CD4-positive, alpha-beta T cell treated with Interferon gamma for 1 hour (primary cell): ENCODE measurements around the gene CSTPP1.

ENCODE experiments used
- DNase-seq: peaks from one replicate; pipeline ENCODE4 v3.0.0-alpha.2; 2020

CSTPP1 gene

GRCh38 chr11:47144541-47144940, 208.0 kb downstream of the CSTPP1 start:
- no peak for DNase-seq

DNA sequence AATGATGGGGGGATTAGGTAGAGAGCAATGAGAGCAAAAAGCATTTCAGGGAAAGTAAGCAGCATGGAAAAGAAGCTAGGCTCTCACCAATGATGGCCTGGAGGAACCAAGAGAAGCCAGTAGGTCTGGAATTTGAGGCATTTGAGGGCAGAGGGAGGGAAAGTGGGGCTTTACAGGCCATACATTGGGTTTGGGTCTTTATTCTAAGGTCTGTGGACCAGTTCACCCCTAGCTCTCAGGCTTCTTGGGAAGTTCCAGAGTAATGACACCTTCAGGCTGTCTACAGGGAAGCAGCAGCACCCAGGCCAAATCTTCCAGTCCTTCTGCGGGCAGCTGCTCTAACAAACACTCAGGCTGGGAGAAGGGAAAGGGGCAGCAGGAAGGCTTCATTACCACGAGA, 210.7 kb downstream of the CSTPP1 start:
- DNase-seq = no peak

DNA sequence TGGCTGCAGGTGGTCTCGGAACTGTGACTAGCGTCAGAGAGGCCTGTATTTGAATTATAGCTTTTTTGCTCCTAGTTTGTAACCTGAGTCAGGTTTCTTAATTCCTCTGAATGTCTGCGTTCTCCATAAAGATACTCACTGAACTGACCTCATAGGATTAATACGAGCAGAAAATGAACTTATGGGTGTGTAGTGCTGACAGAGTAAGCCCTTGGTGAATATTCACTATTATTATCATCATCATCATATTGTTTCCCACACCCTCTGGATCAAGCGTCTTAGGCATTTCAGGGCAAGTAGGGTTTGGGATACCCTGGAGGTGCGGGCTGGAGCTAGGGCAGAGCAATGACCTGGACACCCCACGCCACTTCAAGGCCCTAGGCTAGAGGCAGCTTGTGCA, 211.1 kb downstream of the CSTPP1 start:
- DNase-seq = no peak

- no peak for DNase-seq
Measured at GRCh38 chr11:47148270-47148669, 211.7 kb downstream of the CSTPP1 start.

- DNase-seq = no peak
Measured at GRCh38 chr11:47148903-47149531, 212.5 kb downstream of the CSTPP1 start.

DNA sequence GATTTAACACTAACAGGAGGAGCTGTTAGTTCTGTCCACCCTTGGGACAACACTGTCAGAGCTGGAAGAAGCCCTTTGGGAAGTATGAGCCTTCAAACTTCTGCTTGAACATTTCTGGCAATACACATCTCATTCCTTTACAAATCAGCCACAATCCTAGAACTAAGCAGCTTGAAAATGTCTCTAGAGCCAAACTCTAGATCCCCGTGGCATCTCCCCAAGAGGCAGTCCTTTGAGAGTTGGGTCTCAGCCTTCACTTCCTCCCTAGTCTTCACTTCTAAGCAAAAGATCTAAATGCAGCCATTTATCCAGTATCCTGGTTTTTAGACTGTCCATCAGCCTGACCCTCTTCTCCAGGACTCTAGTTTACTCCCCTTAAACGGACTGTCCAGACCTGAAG, 213.2 kb downstream of the CSTPP1 start:
- DNase-seq = no peak

GRCh38 chr11:47152126-47152952, 215.8 kb downstream of the CSTPP1 start:
- no peak for DNase-seq

GRCh38 chr11:47152953-47153950, 216.7 kb downstream of the CSTPP1 start:
- peak; percentile 44 for DNase-seq

DNA sequence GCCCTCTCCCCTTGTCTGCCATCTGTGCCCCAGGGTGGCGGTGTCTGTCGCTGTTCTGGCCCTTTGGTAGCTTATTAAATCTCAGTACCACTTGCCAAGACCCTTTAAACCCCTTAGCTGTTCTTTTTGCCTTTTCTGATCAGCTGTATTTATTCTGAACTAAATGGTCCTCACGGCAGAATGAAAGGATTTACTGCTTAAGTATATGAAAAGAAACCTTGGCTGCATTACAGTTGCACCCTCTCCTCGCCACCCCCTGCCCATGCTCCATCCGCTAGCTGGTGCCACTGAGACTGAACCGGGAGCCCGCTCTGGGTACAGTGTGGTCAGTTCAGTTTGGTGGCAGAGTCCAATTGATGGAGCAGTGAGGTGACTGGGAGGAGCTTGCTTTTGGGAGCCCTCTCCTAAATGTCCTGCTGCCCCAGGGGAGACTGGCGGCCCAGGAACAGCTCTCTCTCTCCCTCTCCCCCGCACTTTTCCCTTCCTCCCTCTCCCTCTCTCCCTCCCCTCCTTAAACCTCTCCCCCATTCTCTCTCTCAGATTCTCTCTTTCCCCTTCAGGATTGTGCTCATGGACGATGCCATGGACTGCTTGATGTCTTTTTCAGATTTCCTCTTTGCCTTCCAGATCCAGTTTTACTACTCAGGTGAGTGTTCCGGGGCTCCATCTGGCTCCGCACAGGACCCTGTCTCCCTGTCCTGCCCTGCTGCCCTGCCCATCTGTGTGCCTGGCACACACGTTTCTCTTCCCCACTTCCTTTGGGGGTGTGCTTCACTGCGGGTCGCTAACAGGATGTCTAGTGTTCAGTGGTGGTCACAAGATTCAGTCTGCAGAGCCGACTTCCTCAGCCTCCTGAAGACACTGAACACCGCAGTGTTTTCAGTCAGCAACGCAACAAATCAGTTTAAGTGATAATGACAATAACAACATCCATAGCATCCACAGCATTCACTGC, 218.3 kb downstream of the CSTPP1 start:
- peak; percentile 16 for DNase-seq

- DNase-seq = no peak
Measured at GRCh38 chr11:47155879-47156278, 219.3 kb downstream of the CSTPP1 start.

- DNase-seq = no peak
Measured at GRCh38 chr11:47156333-47156732, 219.8 kb downstream of the CSTPP1 start.

- no peak for DNase-seq
Measured at GRCh38 chr11:47156951-47157350, 220.4 kb downstream of the CSTPP1 start.

- DNase-seq = no peak
Measured at GRCh38 chr11:47157805-47158204, 221.2 kb downstream of the CSTPP1 start.

- DNase-seq = no peak
Measured at GRCh38 chr11:47158242-47158641, 221.7 kb downstream of the CSTPP1 start.

DNA sequence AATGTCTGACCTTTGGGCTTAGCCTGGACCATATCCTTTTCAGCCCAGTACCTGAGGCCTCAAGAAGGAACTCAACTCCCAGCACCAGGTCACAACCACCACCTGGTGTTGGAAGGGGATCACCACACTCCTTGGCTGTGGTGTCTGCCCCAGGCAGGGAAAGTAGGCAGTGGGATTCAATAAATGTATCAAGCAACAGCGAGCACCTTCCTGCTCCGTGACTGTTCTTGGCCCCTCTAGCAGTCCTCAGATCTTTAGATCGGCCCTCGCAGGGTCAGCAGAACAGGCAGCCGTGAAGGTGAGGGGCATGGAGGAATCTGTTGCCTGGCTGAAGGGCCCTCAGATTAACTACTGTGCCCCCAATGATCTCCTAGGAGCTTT, 224.2 kb downstream of the CSTPP1 start:
- DNase-seq = no peak

GRCh38 chr11:47161134-47161854, 224.7 kb downstream of the CSTPP1 start:
- DNase-seq = peak; percentile 56

DNA sequence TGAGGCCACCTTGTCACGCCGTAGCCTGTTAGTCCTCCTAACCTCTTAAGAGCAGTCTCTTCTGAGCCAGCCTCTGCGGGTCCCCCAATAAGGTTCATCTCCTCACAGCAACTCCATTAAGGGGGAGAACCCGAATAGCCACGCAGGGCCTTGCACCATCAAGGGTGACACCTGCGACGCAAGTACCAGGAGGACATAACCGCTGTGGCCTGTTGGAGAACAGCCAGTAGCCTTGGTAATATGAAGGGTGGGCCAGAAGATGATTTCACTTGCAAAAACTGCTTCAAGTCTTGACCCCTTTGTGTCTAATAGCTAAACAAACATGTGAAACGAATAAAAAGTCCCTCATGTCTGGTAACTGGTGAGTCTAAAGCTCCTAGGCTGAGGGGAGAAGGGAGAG, 225.3 kb downstream of the CSTPP1 start:
- no peak for DNase-seq

GRCh38 chr11:47162426-47162825, 225.9 kb downstream of the CSTPP1 start:
- DNase-seq = no peak

- no peak for DNase-seq
Measured at GRCh38 chr11:47163193-47163592, 226.6 kb downstream of the CSTPP1 start.

- no peak for DNase-seq
Measured at GRCh38 chr11:47163898-47164297, 227.3 kb downstream of the CSTPP1 start.

DNA sequence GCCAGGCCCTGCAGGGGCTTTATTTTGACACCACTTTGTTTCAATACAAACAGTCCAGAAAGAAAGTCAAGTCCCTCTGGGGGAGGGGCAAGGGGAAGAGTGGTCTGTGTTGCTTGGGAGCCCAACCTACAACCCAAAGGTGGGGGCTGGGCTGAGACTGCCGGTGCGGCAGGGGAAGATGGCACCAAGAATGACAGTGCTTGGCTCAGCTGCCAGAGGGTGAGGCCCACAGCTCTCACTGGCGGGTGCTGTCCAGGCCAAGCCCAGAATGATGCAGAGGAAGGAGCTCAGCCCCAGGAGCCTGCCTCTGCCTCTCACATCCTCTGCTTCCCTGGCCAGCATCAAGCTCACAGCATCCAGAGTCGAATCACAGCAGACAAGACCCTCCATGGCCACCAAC, 227.8 kb downstream of the CSTPP1 start:
- DNase-seq = no peak
